NCI-H446 (cell line): ENCODE data around the gene UBL4B.
A peak's percentile ranks its signal among the peaks of the same experiment; 100 is the strongest.

Source experiments
- DNase-seq, 2 experiments: peaks; one replicate each; lab custom pipeline; 2025; lab: John Stamatoyannopoulos, UW

The UBL4B gene

DNA sequence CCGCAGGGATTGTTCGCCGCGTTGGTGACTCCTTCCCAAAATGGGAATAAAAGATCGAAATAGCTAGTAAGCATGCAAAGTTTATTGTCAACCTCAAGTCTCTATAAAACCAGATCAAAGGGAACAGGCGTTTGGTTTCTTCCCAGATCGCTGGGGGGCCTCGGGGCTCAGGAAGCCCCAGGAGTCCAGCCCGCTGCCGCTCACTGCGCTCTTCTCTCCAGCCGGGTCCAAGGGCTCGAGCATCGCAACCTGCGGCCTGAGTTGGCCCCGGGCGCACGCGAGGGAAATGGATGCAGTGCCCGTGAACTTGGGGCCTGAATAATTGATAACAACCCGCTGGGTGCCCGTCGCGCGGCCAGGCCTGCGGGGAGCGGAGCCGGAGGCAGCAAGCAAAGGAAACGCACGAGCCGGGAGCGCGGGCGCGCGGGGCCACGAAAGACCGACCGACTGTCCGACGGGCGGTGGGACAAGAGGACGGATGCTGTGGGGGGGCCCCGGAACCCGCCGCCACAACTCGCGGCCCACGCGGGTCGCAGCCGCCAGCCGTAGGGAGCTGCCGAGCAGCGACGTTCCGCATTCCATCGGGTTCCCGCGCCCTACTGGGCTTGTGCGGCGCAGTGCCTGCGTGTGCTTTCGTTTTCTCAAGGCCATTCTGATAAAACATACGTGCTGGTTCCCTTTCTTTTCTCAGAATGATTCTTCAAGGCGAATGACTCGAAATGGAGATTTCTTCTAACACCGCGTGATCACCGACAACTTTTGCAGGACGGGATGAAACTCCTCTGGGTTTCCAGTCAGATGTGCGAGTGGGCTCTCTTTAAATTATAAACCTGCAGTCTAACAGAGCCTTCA, 27.8 kb upstream of the UBL4B start:
- no peak for DNase-seq

DNA sequence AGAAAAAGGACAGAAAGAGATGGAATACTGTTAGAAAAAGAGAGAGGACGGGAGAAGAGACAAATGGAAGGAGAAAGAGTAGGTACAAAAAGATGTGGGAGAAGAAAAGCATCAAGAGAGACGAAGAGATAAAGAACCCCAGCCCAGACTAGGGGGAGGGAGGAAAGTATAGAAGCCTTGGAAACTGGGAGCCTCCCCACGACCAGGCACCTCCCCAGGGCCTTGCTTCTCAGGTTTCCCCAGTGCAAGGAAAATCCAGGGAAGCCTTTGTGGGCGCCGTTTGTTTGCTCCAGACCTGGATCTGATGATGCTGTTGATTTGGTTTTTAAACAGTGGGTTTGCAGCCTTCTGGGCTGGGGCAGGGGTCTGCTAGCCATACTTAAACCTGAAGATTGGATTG, 26.6 kb upstream of the UBL4B start:
- DNase-seq, result no peak

DNA sequence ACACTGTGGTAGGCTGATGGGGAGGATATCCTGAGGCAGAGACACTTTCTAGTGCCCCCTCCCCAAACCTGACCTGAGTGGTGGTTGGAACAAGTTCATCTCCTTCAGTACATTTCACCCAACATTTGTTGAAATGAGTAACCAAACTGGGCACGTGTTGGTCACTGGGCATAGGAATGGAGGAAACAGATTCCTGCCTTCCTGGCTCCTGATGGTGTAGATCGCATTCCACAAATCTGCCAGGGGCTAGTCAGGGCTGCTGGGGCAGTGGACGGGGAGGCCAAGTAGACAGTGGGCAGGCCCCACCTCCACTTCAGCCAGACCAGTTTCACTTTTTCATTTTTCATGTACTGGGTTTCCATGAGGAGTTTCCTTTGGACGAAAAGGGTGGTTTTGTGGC, 25.3 kb upstream of the UBL4B start:
- no peak for DNase-seq

- peak; percentile 67 to 74 for DNase-seq
These were observed 24.2 kb upstream of the UBL4B start for GRCh38 chr1:110087812-110088738.

DNA sequence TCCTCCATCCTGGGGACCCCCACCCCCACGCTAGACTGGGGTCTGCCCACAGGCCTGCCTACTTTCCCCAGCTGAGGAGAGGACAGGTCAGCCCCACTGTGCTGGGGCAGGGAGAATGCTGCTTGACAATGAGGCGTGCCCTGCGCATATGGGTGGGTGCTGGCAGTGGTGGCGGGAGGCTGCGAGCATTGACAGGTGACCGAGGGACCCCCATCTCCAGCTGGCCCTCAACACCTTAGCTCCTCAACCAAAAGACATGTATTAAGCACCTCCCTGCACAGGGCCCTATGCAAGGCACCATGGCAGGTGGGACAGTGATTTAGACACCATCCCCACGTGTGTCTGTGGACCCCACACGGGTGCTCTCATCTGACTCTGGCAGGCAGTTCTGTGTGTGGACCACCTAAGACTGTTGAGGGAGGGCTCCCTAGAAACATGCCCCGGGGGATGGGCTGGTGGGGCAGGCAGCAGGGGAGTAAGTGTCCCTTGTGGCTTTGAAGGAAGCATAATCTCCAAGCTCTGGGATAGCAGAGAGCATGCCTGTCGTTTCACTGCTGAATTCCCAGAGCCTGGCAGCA, 23.4 kb upstream of the UBL4B start:
- DNase-seq, result no peak

DNA sequence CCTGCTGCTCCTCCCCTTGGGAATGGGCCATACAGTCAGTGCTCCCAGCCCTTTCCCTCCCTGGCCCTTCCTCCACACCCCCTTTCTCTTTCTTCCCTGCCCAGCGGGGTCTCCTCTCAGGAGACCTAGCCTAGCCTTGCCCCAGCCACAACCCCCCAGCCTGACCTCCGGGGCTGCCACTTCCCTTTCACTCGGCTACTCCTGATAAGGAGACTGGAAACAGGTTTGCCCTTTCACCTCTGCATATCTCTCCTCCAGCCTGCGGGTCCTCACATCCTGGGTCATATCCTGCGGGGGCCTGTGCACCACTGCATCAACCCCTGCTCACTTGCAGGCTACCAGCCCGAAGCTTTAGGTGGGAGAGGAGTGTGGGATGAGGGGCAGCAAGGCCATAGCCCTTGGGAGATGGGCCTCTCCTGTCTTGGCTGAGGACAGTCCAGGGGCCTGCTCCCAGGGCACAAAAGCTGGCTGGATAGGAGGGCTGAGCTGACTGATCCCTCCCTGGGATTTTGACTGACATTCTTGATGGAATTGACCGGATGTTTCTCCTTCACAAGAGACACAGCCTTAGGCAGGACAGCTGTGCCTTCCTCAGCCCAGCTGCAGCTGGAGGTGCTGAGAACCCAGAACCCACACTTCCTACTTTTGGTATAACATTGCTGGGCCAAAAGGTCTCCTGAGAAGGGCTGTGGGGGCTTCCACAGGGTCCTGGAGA, 22.5 kb upstream of the UBL4B start:
- DNase-seq, result no peak

DNA sequence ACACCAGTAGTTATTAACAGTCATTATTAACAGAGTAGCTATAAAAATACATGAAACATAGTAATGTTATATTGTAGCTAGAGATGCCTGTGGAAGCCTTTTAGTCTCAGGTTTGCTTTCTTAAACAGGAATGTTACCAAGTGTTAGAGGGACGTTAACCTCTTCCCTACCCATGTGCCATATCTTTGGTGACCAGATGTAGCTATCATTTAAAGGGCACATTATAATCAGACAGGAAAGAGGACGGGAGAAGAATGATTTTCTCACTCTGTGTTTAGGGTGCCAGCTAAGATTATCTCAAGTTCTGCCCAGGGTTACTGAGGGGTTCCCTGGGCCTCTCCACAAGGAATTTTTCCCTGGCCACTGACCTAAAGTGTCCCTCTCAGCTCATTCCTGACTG, 20.9 kb upstream of the UBL4B start:
- no peak for DNase-seq

GRCh38 chr1:110091791-110092190, 20.5 kb upstream of the UBL4B start:
- no peak for DNase-seq

DNA sequence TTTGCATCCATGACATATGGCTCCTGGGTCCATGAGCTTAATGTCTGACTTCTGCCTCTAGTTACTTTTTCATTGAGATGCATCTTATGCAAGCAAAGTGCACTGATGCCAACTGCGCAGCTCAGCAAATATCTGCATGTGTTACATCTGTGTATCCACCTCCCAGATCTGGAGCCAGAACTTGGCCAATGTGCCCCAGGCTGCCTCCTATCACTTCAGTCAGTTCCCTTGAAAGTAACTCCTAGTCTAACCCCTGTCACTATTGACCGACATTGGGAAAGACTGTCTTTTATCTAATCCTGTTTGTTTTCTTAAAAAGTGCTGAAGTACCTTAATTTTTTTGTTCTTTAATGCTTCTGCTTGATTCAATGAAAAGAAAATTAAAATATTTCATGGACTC, 19.3 kb upstream of the UBL4B start:
- DNase-seq, result no peak

GRCh38 chr1:110094931-110095654, 17.1 kb upstream of the UBL4B start:
- no peak for DNase-seq

DNA sequence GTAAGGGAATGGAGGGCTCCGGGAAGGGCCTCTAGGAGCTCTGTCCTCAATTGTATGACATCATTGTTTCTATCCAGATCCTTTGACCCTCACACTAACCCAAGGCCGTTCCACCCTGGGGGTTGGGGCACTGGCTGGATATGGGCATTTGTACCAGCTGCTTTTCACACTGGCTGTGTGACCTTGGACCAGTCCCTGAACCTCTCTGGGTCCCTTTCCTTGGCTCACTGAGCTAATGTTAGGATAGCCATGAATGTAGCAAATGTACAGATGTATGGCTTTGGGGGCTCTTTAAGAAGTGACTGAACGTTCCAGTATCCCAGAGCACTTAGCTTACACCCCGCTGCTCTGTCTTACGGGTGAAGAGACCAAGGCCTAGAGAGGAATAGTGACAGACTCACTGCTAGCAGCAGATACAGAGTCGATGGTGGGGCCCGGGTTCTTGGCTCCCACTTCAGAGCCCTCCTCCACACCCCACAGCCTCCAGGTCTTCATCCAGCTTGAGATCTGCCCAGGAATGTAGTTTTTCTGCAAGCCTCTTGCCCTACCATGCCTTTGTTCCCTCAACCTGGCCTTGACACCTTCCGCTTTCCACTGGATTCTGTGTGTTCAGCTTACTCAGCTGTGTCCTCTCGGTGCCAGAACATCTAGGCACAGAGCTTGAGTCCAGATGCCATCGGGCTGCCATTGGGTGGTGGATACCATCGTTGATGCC, 14.6 kb upstream of the UBL4B start:
- no peak for DNase-seq

DNA sequence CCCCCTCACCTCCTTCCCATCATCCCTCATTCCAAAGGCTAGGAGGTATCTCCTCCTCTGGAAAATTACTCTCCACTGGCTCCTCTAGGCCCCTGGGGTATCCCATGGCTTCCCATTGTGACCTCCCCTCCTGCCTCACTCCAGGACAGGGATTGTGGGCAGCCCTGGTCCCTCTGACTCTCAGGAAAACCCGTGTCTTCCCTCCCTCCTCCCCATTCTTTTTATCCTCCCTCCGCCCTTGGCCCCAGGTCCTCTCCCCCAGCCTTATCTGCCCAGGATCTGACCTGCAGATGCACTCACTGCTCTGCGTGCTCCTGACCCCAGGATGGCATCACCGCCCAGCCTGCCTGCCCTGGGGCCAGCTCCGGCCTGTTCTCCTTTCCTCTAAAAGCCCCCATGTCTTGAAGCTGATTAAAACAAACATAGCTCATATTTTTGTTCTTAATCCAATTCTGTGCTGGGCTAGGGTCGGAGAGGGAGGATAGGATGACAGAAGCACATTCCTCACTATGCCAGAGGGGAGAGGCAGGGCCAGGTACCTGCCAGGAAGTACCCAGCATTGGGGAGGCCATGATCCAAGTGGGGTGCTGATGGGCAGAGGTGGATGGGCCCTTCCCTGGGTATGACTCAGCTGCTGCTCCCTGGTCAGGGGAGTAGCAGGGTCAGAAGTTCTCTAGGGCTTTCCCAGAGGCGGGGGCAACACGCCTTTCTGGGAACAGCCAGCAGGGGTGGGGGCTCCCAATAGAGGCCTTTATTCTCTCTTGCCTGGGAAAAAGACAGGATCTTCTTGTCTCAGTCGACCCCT, 13.8 kb upstream of the UBL4B start:
- no peak for DNase-seq

GRCh38 chr1:110100335-110100734, 11.9 kb upstream of the UBL4B start:
- DNase-seq, result no peak

GRCh38 chr1:110102081-110102480, 10.2 kb upstream of the UBL4B start:
- DNase-seq, result no peak

GRCh38 chr1:110106013-110106941, 6.0 kb upstream of the UBL4B start:
- peak; percentile 18 to 90 for DNase-seq

DNA sequence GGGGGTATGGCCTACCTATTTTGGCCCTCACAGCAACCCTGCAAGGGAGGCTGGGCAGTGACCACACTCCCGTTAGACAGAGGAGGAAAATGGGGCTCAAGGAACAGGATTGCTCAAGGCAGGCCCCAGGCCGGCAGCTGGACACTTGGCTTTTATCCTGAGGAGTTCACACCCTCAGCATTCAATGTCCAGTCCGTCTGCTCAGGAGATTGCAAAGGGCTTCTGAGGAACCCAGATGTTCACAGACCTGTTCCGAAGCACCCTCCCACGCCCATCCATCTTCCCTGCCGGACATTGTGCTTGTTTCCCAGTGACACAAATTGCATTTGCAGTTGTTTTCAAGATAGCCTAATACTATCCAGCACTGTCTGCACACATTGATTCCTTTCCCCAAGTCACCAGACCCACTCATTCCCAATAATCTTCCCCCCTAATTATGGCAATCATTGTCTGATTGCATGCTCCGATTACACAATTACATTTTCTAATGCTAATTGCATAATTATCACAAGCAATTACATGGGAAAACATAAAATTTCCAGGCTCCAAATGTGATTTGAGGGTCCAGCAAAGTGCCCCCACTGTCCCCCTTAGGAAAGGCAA, 4.3 kb upstream of the UBL4B start:
- no peak for DNase-seq

DNA sequence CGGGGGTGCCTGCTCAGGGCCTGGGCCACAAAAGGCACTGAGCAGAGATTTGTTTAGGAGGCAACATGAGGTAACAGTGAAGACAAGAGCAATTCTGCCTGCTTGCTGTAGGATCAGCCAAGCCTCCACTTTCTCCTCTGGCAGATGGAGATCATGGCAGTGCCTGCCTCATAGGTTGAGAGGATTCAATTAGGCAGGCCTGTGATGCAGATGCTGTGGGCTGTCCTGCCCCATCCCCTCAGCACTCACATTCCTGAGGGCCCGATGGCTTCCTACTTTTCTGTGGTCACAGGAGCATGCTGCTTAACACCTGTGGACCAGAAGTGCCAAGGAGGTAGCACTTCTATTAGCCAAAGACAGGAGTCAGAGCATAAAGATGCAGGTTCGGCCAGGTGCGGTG, 1.2 kb upstream of the UBL4B start:
- DNase-seq, result no peak

- no peak for DNase-seq
These were observed 413 bp downstream of the UBL4B start for GRCh38 chr1:110112656-110113055.
